Activated effector memory CD4-positive, alpha-beta T cell treated with Interleukin-2 at 50 U/mL for 16 hours (primary cell): Measurements from ENCODE around the gene UBAC2.
A peak's percentile ranks its signal among the peaks of the same experiment; 100 is the strongest.

Source experiments
- DNase-seq: peaks from one replicate; pipeline ENCODE4 v3.0.0-alpha.2; 2020

UBAC2 gene

DNA sequence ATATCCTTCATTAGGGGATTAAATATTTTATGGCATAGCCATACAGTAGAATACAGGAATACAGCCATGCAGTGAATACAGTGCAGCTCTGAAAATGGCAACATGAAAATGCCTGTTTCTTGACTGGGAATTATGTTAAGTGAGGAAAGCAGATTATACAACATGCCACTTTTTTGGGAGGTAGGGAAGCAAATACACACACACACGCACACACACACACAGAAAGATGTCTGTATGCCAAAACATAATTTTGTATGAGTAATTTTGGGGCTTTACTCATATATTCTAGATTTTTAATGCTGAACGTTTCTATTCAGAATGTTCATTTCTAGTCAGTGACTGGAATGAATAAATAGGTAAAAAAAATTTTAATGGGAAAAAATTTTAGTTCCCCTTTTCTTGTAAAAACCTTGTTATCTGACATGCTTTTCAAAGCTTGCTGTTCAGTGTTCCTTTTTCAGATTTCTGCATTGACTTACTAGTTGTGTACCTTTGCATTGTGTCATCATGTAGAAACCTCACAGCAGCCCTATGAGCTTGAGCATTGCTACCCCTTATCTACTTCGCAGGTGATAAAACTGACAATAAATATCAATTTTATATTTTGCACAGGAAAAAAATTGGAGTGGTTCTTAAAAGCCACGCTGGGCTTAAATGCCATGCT, 98.7 kb downstream of the UBAC2 start:
- DNase-seq = no peak

DNA sequence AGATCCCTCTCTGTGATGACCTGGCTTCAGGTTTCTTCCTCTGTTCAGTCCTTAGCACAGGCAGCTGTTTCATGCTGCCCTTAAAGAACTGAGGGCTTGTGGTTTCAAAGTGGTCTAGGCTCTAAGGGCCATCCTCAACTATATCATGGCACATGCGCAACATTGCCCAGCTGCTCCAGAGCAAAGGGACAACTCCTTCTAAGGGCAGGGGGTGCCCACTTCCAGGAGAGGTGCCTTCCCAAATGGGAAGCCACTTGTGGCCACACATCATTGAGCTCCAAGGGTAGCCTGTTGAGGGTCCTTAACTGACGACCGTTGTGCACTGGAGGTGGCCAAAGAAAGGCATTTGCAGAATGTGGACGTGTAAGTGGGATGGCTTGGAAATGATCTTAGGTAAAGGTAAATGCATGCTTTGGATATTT, 99.3 kb downstream of the UBAC2 start:
- DNase-seq = no peak

DNA sequence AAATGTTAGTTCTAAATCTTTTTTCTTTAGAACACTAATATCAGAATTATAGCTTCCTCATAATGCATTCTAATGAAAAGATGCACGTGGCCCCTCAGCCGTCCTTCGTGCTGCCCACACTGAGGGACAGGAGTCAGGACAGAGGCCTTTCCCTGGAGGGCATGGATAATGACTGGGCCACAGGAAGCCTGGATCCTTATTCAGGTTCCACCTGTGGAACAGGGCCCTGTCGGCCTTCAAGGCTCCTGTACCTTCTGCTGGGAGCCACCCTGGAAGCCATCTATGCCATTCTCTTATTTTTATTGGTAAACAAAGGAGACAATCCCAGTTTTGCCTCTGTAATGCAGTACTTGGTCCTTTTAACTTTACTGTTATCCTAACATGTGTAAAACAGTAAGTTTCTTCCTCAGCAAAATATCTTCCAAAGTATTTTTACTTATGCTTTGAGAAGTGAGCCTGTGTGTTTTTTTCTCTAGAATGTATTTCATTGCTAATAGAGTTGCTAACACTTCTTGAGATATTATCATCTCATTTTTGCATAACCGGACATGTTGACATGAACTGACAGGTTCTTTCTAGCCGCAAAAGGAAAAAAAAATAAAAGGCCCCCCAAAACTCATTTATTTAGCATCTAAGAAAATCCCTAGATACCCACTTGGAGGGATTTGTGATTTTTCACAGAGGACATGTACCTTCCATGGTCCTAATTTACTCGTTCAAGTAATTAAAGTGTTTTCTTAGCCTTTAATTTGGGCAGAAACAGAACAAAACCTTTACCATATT, 100.6 kb downstream of the UBAC2 start:
- no peak for DNase-seq

DNA sequence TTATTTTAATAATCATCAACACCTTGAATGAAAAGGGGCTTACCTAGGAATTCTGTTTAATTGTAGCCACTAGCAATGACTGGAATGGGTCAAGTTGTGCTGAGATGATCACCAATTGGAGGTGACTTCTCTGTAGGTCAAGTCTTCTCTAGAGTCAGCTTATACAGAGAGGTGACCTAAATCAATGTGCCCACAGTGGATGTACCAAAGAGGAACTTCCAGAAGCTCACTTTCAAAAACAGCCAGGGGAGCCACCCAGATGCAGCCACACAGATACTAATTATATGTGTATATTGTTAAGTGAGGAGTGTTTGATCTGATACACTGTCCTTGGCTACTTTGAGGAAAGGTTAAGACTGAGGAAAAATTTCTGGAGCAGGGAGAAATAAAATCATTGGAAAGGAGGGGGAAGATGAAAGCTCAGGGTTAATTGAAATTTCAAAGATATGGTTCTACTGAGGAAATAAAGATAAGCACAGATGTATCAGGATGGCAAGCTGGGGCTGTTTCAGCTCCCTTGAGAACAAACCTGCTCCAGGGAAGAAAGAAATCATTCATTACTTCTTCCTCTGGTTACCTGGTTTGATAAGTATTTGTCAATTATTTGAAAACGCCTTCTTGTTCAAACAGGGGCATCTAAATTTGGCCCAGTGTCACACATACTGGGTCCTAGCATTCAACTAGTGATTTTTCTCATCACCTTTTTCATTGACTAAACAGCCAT, 101.4 kb downstream of the UBAC2 start:
- no peak for DNase-seq

DNA sequence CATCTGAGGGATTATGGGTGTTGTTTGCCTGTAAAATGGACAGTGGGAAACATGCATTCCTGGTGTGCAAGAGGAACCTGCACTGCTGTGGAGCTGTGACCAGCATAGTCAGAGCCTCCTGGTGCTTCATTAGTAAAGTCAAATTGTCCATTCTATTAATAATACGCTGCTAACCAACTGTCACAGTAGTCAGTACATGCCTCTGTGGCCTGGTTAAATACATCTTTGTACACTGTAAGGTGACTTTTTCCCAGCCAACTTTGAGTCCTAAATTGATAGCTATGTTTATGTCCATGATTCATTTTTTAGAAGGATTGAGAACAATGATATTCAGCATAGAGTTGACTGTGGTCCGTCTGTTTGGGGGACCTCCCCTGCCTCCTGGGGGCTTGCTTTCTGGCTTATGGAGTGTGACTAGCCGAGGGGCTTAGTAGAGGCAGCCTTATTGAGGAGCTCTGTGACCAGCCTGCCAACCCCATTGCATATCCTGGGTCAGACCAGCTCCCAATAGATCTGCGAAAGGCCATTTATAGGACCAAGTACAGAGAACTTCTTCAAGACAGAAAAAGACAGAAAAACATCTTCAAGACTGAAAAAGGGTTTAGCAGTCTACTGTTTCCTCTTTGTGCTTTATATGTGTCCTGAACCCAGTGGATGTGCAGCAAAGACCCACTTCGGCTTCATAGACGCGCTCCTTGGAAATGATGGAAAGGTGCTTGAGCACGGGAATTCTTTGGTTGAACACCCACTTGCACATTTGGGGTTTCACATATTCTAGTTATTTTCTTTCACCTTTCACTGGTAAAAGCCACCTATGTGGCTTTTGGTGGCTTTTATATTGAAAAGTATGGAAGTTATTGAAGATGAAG, 102.2 kb downstream of the UBAC2 start:
- no peak for DNase-seq

DNA sequence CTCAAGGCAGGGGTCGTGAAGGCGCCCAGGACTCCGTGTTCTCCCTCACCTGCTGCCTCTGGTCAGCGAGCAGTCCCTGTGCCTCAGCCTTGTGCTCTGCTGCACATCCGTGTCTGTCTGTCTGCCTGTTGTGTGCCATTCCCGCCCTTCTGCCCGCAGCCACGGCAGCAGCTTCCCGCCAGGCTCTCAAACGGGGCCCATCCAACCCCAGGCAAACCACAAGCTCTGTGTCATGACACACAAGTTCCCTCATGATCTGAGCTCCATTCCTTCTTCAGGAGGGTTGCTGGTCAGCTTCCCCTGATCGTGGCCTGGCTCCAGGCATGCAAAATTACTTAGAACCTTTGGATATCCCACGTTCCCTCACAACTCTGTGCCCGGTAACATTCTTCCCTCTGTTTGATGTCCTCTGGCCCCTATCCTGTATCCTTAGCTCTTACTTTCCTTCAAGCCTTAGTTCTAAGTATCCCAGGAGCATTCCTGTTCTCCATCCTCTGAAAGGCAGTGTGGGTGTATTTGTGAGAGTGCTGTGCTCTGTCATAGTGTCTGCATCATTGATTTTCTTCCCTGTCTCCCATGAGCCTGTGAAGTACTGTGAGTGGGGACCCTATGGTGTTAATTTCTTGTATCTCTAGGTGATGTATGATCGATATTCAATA, 103.3 kb downstream of the UBAC2 start:
- peak; percentile 44 for DNase-seq

DNA sequence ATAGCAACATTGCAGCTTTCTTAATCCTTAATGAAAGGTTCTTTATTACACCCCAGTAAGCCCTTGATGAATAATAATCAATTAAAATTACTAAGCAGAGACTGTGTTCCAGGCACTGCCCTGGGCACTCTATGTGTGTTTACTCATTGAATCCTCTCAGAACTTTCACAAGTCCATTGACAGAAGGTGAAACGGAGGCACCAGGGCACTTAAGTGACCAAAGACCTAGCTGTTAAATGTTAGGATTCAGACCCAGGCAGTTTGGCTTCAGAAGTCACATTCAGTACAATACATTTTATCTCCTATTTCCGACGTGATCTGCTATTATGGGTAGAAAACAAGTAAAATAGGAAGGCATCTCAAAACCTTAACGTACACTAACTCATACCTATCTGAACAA, 103.9 kb downstream of the UBAC2 start:
- DNase-seq = no peak

DNA sequence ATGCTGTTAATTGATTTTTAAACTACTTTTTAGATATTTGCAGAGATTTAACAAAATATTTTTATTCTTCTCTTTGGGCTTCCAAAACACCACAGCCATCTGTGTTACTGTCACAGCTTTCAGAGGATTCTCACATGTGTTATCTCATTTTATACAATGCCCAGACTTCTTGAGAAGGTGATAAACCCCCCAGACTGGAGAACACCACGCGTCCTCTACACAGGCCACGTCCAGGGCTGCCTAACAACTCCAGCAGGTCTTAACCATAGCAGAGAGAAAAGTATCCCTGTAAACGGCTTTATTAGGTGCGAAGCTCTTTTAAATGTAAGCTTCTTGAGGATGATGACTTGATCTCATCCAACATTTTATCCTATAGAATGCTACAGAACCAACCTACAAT, 104.5 kb downstream of the UBAC2 start:
- no peak for DNase-seq

DNA sequence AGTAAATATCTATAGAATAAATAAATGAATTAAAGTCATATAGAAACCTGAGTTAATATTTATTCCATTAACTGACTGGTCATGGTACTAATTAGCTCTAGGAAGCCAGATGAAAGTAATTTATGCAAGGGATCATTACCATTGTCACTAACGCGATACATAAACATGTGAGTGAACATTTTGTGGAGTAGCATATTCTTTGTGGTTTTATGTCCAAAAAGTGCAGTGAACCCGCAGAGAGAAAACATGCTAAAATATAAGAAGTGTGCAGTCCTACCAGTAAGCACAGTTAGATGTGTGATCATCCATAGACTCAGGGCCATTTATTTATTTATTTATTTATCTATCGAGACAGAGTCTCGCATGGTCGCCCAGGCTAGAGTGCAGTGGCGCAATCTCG, 104.9 kb downstream of the UBAC2 start:
- no peak for DNase-seq

DNA sequence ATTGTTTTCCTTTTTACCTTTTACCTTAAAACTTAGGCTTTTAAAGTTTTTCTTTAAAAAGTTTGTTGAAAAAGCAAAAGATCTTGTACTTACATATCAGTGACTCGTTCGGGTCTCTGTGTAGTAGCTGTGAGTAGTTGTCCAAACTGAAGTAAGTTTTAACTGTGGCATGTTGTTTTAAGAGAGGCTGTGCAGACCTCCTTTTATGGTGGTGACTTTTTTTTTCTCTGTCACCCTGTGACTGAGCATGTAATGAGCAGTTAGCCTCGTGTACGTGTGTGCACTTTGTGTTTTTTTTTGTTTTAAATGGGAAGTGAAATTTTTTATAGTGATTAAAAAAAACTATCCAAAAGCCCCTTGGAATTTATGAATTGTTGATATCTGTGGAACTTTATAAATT, 106.6 kb downstream of the UBAC2 start, which contains the start of gene GPR183:
TSS of gene GPR183 (minus strand) at position 153 of the 400 bp plus-strand sequence. CDS start 11,254 bp downstream, outside the sequence.
- DNase-seq = no peak

DNA sequence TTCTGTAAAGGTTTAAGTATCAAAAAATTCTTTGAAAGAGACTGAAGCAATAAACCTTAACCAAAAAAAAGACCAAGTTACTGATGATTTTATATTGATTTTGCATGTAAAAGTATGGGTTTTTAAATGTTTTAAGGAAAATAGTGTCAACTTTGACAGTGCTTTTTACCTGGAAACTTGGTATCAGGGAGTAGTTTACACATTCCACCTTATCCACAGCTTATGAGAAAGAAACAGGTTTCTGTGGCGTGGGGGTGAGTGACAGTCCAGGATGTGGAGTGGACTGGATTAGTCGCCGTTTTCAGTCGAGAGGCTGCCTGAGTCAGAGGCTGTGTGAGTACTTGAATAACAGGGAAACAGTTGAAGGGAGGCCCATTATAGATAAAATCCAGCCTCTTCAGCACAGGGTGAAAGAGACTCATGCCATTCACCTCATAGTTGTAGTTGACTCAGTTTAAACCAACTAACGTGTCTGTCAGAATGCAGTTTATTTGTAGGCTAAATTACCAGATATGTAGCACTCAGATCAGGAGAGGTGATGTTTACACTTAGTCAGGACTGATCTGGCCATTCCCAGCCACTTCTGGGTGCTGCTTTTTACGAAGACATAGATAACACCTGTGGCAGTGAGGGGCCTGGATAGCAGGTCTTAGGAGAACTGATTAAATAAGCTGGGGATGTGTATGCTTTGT, 107.1 kb downstream of the UBAC2 start:
- DNase-seq = no peak

DNA sequence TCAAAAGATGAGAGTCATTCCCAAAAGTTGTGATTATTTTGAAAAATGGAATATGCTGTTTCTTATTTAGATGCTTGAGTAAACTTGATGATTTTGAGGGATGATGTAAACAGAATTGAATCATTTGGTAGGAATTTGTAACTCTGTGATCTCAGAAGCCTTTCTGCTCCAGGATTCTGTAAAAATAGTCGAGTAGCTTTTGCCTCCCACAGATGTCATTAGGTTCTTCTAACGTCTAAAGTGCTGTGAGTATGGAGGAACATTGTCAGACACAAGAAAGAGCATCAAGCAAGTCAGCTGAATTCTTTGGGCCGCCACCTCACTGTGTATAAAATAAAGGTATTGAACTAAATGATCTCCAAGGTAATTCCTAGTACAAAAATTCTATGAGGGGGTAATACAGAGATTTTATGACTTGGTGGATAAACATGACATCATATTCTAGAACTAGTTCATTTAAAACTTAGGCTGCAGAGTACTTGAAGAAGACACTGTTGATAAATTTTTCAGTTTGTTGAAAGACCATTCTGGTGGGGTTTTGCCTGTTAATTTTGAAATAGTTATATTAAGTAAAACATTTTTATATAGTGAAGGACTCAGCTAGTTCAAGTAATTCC, 107.9 kb downstream of the UBAC2 start:
- DNase-seq = no peak

DNA sequence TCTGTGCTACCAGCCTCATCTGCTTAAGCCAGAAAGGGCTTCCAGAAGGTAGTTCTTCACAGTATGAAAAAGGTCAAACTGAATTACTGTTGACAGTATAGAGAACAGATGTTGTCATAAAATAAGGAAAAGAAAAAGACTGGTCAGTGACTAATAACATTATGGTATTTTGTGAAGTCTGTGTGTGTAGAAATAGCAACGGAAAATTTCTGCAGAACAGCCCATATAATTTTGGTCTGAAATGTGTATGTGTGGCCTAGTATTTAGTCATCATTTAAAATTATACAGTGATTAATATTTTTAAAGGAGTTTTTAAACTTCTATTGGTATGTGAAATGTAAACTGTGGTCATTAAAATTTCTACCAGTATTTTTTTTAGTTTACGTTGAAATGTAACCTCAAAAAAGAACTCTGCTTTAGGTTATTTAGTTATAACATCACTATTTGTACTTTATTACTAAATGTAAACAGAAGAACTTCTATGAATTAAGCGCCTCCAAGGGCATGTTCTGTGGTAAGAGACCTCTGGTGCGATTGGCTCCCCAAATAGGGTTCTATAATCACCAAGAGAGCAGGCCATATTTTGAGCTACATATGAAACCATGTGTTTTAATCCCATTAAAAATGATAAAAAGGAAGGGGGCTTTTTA, 109.9 kb downstream of the UBAC2 start:
- no peak for DNase-seq

DNA sequence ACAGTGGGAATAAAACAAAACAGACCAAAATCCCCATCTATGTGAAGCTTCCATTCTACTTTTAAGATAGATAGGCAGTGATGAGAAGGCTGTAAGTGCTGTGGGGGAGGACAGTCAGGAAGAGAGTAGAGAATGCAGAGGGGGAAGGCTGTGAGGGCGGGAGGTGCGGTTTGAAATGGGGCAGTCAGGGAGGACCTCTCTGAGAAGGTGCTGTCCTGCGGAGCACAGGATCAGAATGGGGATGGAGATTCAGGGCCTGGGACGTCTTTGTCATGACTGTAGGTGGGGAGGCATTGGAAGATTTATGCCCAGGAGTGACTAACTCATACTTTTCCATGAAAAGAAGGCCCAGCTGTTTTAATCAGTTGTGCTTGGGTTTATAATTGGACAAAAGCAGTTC, 110.5 kb downstream of the UBAC2 start:
- DNase-seq = no peak

DNA sequence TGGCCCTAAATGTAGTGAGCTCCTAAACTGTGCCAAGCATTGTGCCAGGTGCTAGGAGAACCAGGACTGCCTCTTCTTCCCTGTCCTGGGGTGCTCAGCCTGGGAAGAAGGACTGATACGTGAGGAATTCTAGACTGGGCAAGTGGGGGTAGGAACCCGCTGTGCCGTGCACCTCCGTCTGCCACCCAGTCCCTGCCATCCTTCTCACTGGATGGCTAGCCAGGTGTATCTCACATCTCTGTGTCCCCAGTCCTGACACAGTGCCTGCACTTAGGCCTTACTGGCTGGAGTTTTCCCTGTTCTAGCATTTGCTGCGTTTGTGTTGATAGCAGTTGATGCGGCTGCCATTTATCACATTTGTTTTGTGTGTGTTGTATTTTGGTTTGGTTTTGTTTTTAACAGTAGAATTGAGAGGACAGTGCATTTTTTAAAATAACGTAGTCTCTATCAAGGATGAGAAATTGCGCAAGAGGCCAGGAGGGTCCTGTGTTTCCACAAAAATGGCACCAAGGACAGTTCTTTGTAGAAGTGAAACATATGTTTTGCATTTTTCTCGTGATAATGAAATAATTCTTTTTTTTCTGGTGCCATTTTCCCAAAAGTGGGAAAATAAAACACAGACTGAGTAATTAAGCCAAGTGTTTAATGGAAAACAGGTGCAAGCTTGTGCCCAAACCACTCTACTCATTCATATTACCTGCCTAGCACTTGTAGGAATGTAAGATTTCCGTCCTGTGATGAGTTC, 111.3 kb downstream of the UBAC2 start:
- DNase-seq = no peak

DNA sequence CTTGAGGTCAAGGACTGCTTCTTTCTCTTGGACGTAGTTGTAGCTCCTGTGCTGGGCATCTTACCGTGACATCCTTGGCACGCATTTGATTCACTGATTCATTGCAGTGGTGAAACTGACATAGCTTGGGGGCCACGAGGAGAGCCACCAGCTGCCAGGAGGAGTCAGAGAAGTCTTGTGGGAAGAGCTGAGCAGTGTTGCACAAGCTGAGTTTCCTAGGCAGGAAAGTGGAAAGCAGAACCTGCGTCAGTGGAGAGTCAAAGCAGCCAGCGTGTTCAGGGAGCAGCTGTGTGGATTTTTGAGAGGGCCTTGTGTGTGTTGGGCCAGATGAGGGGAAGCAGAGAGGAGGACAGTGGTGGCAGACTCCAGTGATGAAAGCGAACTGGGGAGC, 111.8 kb downstream of the UBAC2 start:
- no peak for DNase-seq

DNA sequence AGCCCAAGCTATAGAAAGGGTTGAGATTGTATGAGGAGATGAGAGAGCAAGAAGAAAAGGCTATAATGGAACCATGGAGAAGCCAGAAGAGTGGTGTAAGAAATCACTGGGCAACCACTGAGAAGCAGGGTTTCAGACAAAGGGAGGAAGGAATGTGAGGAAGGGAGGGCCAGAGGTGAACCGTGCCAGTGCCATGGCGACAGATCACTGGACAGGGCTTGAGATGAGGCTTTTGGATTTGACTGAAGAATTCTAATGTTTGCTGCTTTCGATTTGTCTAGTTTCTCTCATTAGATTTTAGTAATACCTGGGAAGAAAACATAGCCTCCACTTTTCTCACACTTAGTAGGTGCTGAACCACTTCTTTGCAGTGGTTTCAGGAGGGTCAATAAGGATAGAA, 112.8 kb downstream of the UBAC2 start:
- DNase-seq = no peak

DNA sequence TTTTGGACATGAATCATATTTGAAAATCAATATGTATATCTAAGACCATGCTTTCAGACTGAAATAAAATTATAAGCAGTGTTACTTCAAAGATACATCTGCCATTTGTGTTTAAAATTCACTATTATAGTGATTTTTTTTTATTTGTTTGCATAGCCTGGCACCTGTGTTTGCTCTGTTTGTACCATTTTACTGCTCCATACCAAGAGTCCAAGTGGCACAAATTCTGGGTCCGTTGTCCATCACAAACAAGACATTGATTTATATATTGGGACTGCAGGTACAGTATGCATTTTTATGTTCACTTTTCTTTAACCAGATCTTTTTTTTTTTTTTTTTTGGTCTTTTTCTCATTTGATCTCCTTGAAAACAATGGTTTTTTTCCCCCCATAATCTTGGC, 113.3 kb downstream of the UBAC2 start:
- DNase-seq = no peak

DNA sequence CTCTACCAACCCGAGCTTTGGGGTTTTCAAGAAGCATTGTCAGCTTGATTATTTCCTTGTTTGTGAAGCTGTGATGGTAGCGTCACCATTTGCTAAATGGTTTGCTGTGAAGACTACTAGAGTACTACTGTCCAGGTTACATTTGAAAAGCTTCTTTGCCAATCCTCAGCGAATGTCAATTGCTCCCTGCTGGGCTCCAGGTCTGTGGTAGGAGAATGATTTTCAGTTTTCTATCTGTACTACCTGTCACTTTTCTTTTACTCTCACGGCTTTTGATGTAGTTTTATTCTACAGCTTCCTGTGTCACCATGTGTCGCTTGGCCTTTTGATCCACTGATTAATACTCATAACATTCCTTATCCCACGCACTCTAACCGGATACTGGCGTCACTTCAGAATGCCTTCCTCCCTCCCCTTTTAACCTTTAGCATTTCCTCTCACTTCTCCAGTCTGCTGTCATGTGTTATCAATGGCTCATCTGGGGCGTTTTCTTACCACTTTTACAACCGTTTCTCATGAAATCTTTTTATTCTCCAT, 114.1 kb downstream of the UBAC2 start:
- no peak for DNase-seq

DNA sequence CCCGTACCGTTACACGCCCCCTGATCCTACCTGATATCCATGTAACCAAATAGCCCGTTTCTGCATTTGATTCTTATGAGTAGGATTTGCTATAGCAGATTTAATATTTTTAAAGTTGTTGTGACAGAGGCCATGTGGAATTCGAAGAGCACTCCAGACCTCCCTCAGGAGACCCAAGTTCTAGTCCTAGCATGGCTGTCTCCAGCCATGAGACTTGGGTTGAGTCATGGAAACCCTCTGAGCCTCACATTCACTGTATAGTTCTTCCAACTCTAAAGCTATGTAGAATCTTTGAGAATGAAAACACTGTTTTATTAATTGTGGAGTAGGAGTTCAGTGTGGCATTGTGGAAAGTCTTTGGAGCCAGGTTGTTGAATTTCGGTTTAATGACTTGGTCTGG, 114.5 kb downstream of the UBAC2 start:
- DNase-seq = no peak
